RWPE2 (cell line): ENCODE results near the gene PLIN3.

Experiments
- ATAC-seq: fragments of 200-7000 bp; cut with Tn5 transposase; 3 replicates; pipeline ENCODE4 v1.9.1; 2021; ENCODE audit warnings: low read depth
- DNase-seq: peaks from one replicate; pipeline ENCODE4 v3.0.0-alpha.2; 2020; ENCODE audit warnings: low spot score
- H3K27ac ChIP-seq: fragments of 450-650 bp; 2 replicates; pipeline ENCODE4 v1.5.1; 2017; ENCODE audit warnings: mild to moderate bottlenecking; ENCODE audit not compliant: poor library complexity, severe bottlenecking
- H3K27me3 ChIP-seq: fragments of 250-450 bp; sonication (Bioruptor Pico); 2 replicates; pipeline ENCODE4 v1.5.1; 2021; ENCODE audit warnings: mild to moderate bottlenecking, moderate library complexity; ENCODE audit not compliant: insufficient read depth, poor library complexity, severe bottlenecking
- H3K36me3 ChIP-seq: fragments of 250-450 bp; sonication (Bioruptor Pico); 2 replicates; pipeline ENCODE4 v1.5.1; 2020; ENCODE audit warnings: low read depth, mild to moderate bottlenecking, moderate library complexity
- H3K4me1 ChIP-seq: fragments of 250-450 bp; sonication (Bioruptor Pico); 2 replicates; pipeline ENCODE4 v1.5.1; 2021; ENCODE audit warnings: mild to moderate bottlenecking, moderate library complexity; ENCODE audit not compliant: insufficient read depth, poor library complexity, severe bottlenecking
- H3K4me3 ChIP-seq: fragments of 250-450 bp; sonication (Bioruptor Pico); 2 replicates; pipeline ENCODE4 v1.5.1; 2021; ENCODE audit warnings: mild to moderate bottlenecking, moderate library complexity; ENCODE audit not compliant: severe bottlenecking
- H3K9me3 ChIP-seq: fragments of 250-450 bp; sonication (Bioruptor Pico); 2 replicates; pipeline ENCODE4 v1.5.1; 2021; ENCODE audit warnings: mild to moderate bottlenecking, moderate library complexity; ENCODE audit not compliant: severe bottlenecking
- CTCF ChIP-seq: fragments of 450-650 bp; IDR thresholded peaks from one replicate; pipeline ENCODE4 v1.5.1; 2017; ENCODE audit warnings: mild to moderate bottlenecking, moderate library complexity; ENCODE audit not compliant: poor library complexity, severe bottlenecking

Gene PLIN3

DNA sequence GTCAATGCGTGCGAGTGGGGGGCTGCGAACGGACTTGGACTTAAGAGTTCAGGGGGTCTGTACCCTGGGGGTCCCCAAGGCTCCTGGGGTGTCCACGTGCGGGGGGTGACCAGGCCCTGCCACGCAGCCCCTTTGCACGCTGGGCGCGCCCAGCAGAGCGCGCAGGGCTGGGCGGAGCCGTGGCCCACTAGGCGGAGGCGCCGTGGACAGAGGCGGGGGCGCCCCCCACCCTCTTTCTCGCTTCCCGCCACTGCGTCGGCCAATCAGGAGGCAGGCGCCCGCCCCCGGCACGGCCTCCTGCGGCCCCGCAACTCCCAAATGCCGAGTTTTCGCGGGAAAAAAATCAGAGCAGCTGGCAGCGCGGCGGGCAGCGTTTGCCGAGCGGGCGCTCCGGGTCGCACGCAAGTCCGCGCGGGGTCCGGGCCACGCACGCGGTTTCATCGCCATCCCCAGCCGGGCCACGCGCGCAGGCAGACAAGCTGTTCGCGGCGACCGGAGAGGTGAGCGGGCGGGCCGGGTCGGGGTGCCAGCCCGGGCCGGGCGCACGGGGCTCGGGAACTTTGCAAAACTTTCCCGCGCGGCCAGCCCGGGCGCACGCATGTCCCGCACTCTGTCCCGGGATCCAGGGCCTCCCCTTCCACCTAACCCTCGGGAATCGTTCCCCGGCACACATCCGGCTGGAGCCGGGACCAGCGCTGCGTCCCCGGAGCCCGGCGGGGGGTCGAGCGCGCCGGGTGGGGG, 41.9 kb upstream of the PLIN3 start, which contains the start of gene UHRF1:
Gene UHRF1 (plus strand): TSS at position 346 of the 741 bp plus-strand sequence. CDS start 1,385 bp downstream, outside the sequence.
- Histone ChIP-seq H3K9me3 (no peaks in the 10 kb centered on the region), H3K27ac (peak within 1 kb of the TSS; percentile 84), H3K4me1 (peaks cover 28% of the 10 kb centered on the region), H3K4me3 (peak within 1 kb of the TSS; percentile 90), H3K27me3 (no peaks in the 10 kb centered on the region), H3K36me3 (peaks cover 33% of the 10 kb centered on the region)
- DNase-seq (no peak), ATAC-seq (no peak)
- TF ChIP-seq CTCF: no peak

- peaks cover 22% of the 10 kb centered on the region for H3K4me1 ChIP-seq
- no peaks in the 10 kb centered on the region for H3K27me3 ChIP-seq
- no peak for DNase-seq
- H3K27ac ChIP-seq: peak overlapping the region; percentile 84
- ATAC-seq: no peak
- peaks cover 28% of the 10 kb centered on the region for H3K36me3 ChIP-seq
- H3K4me3 ChIP-seq: no peak overlapping the region
- no peaks in the 10 kb centered on the region for H3K9me3 ChIP-seq
- no peak for TF ChIP-seq CTCF
Observed at GRCh38 chr19:4908781-4909155, 41.3 kb upstream of the PLIN3 start.

- no peak for DNase-seq
- H3K4me3 ChIP-seq: no peak overlapping the region
Observed at GRCh38 chr19:4908360-4908759, 40.9 kb upstream of the PLIN3 start.

DNA sequence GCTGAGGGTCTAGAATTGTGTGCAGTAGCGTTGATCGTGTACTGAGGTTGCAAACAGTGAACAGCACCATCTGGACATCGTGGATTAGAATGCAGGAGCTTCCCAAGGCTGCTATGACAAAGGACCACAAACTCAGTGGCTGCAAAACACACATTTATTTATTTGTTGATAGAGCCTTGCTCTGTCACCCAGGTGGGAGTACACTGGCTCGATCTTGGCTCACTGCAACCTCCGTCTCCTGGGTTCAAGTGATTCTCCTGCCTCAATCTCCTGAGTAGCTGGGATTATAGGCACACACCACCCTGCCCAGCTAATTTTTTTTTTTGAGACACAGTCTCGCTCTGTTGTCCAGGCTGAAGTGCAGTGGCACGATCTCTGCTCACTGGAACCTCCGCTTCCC, 39.5 kb upstream of the PLIN3 start:
- TF ChIP-seq CTCF: no peak
- H3K27ac ChIP-seq: no peak overlapping the region
- no peak for ATAC-seq
- H3K9me3 ChIP-seq: no peaks in the 10 kb centered on the region
- DNase-seq: no peak
- H3K27me3 ChIP-seq: no peaks in the 10 kb centered on the region
- peaks cover 12% of the 10 kb centered on the region for H3K4me1 ChIP-seq
- H3K36me3 ChIP-seq: peaks cover 12% of the 10 kb centered on the region
- H3K4me3 ChIP-seq: no peak overlapping the region

More at GRCh38 chr19:4908360-4908759, 40.9 kb upstream of the PLIN3 start:
- peaks cover 24% of the 10 kb centered on the region for H3K36me3 ChIP-seq
- H3K4me1 ChIP-seq: peaks cover 22% of the 10 kb centered on the region
- no peaks in the 10 kb centered on the region for H3K27me3 ChIP-seq
- no peaks in the 10 kb centered on the region for H3K9me3 ChIP-seq
- TF ChIP-seq CTCF: no peak
- no peak for ATAC-seq
- peak overlapping the region; percentile 84 for H3K27ac ChIP-seq

GRCh38 chr19:4904481-4904880, 37.0 kb upstream of the PLIN3 start:
- ATAC-seq (no peak), DNase-seq (no peak)
- Histone ChIP-seq H3K4me3 (no peak overlapping the region), H3K9me3 (no peaks in the 10 kb centered on the region), H3K4me1 (no peaks in the 10 kb centered on the region), H3K27me3 (no peaks in the 10 kb centered on the region), H3K36me3 (no peaks in the 10 kb centered on the region), H3K27ac (no peak overlapping the region)
- TF ChIP-seq CTCF: no peak
